ENCODE data around the gene RAD21L1.
"Not testable (repeated sequence)": the region's sequence is repeated elsewhere in the genome, so short reads cannot be mapped to it uniquely, and the experiment has no call there.

RAD21L1 gene

DNA sequence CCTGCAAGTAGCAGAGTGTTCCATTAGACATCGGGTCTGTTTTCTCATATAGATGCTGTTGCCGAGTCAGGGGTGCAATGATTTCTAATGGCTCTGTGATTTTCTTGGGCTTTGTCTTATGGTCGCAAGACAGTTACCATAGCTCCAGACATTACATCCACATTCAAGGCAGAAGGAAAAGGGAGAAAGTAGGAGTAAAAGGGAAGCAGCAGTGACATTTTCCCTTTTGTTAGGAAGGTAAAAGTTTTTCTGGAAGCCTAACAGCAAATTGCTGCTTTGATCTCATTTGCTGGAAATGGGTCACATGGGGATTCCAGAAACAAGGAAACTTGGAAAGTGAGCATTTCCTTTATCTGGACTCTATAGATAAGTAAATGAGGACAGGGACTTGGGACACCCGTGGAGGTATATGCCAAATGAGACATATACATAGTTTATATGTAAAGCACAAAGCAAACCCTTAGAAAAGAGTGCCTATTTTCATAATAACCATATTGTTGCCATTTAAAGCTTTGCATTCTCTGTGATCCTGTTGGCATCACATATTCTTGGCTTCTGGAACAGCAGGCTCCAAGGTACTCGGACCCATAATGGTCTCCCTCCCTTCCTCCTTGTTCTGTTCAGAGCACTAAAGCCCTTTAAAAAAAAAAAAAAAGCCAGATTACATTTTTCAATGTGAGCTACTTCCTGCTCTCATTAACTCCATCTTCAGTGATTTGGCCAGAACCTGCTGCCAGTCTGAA is 22.9 kb upstream of the RAD21L1 start, which contains the start of gene C20orf202:
C20orf202 (plus strand) TSS at position 693 of the 743 bp plus-strand sequence. CDS start 132 bp downstream, outside the sequence.
- no peak for DNase-seq

DNA sequence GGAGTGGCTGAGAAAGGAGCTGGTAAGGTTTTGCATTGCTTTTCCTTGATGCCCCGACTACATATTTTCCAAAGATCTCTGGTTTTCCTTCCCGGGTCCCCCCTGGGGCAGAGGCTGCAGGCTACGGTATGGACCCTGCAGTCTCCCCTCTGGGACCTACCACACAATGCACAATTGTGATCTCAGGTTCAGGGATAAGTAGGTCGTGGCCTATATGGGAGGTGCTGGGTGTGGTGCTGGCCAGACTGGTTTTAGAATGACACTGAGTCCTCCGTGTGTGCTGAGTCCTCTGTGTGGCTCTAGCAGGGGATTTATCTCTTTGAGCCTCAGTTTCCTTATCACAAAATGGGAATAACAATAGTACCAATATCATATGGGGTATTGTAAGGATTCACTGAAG is 22.2 kb upstream of the RAD21L1 start:
- DNase-seq: no peak

DNA sequence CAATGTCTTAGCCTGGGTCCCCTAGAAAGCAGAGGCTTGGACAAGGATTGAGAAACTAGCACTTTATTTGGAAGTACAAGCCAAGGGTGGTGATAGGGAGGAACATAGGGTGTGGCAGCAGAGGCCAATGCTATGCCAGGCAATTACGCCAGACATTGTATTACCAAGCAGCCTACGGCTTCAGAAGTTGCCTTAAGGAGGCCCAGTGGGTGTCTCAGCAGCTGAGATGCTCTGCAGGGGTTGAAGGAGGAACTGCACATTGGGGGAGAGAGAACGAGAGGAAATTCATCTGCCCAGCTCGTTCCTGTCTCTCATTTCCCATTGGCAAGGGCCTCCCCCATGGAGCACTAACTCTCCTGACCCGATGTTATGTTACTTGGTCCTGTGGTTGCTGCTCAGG is 21.7 kb upstream of the RAD21L1 start:
- DNase-seq: no peak

DNA sequence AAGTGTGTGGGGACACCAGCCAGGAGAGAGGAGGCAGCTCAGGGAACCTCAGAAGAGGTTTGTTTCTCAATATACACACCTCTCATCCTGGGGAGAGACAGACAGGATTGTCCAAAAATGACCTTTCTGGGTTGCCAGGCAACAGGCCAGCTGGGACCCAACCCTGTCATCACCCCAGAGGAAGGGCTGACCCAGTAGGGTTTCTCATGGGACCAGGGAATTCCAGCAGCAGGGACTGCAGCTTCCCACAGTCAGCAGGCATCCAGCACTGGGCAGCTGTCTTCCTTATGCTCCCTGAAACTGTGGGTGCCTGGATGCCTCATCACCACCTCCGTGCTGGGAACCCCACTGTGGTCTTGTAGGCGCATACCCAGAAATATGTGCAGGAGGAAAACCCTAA is 21.3 kb upstream of the RAD21L1 start:
- DNase-seq: no peak

DNA sequence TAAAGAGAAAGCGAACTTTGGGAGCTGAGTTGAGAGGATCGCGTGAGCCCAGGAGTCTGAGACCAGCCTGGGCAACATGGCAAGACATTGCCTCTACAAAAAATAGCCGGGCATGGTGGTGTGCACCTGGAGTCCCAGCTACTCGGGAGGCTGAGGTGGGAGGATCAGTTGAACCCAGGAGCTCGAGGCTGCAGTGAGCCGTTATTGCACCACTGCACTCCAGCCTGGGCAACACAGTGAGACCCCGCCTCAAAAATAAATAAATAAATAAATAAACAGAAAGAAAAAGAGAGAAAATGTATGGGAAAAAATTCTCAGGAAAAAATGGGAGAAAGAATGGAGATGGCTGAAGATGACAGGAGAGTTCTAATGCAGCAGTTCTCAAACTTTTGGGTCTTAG is 20.0 kb upstream of the RAD21L1 start:
- no peak for DNase-seq

DNA sequence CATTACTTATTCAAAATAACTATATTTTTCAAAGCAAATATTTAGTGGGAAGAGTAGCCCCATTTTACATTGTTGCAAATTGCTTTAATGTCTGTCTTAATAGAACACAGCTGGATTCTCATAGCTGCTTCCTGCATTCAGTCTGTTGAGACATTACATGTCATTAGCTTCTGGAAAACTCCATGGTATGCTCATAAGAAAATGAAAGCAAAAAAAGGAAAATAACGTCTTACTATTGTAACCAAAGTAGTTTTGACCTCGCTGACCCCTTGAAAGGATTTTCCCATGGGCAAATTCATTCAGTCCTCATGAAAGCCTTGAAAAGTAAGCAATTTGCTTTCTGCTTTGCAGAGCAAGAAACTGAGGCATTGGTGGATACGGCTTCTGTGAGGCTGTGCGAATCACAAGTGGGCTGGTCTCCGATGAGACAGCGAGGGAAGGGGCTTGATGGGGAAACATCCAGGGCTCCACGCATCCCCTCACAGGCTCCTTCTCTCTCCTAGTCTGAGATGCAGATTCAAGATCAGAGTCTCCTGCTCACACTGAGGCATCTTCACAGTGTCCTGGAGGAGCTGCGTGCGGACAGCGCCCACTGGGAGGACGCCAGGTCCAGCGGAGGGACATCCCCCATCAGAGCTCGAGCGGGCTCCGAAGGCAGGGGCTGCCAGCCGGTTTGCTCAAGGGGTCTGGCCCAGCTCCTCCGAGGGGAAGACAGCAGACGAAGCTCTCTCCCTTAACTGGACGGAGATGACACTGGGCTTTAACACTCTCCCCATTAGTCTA is 19.3 kb upstream of the RAD21L1 start:
- DNase-seq: no peak

DNA sequence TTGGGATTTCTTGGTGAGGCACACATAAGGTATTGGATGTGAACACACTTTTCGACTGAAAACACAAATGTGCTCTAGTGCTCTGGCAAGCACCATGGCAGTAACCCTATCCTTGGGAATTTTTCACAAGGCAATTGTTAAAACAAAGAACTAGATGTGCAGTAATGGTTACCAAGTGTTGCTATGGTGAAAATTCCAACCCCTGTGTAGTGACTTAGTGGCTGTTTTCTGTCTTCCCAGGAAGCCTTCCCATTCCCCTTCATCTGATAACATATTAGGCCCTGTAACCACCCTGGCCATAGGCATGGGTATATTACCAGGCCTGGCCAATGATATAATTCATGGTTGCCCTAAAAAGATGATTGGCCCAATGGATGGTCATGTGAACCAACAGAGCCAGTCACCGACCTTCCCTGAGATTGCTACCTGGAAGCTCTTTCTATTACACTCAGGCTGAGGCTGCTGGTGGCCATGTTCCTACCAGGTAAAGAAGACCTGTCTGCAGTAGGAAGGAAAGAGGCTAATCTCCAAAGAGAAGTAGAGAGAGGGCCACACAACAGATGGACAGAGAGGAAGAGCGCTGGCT is 18.5 kb upstream of the RAD21L1 start:
- DNase-seq: no peak

DNA sequence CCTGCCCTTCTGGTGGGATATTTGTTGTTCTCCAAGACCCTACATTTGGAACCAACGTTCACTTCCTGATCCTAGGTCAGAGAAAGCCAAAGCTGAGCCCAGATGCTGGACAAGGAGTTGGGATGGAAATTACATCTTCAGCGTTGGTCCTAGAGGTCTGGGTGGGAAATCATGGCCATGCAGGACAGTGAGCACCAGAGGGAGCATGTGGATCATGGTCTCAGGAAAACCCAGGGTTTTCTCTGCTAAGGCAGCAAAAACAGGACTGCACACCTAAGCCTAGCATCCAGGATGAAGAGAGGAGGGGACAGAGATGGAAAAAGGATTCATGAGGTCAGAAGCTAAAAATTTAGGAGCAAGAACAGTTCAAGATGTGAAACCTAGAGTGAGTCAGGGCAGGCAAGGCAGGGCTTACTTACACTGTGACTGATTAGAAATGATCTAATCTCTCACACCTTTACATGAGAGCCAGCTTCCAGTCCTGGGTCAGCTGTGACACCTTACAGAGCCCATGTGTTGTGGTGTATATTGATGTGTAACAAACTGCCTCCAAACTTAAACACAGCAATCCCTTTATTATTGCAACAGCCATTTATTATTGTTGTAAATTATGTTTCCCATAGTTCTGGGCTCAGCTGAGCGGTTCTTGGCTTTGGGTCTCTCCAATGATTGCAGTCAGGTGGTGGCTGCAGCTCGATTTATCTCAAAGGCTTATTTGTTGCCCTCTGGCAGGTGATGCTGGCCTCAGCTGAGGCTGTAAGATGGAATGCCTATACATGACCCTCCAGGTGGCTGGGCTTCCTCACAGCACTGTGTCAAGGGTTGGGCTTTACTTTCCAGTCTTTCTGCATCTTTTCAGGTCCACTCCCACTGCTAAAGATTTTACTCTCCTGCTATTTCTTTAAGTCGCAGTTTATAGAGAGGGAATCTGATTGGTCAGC is 16.1 kb upstream of the RAD21L1 start:
- DNase-seq: no peak

DNA sequence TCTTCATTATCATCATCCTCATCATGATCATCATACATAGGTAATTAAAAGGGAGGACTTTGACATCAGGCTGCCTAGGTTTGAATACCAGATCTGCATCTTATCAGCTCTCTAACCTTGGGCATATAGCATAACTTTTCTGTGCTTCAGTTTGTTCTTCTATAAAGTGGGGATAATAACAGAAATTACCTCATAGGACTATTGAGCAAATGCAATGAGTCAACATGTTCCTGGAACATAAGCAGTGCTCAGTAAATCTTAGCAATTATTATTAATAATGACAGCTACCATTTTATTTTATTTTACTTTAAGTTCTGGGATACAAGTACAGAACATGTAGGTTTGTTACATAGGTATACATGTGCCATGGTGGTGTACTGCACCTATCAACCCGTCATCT is 15.3 kb upstream of the RAD21L1 start:
- DNase-seq: no peak

DNA sequence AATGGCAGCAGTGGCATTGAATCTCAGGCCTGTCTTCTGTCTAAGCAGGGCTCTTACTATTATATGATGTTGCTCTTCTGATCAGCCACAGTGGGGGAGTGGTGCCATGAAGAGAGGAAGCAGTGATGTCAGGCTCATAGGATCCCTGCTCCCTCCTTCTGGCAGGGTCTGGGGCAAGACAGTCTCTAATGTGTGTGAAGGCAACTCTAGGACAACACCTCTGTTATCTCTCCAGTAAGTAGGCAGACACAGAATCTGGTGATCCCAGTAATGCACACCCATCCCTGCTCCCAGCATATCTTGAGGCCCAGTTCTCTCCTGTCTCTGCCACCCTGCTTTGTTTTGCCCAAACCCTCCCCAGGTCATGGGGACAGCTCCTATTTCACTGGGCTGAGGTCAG is 13.8 kb upstream of the RAD21L1 start:
- DNase-seq: no peak

DNA sequence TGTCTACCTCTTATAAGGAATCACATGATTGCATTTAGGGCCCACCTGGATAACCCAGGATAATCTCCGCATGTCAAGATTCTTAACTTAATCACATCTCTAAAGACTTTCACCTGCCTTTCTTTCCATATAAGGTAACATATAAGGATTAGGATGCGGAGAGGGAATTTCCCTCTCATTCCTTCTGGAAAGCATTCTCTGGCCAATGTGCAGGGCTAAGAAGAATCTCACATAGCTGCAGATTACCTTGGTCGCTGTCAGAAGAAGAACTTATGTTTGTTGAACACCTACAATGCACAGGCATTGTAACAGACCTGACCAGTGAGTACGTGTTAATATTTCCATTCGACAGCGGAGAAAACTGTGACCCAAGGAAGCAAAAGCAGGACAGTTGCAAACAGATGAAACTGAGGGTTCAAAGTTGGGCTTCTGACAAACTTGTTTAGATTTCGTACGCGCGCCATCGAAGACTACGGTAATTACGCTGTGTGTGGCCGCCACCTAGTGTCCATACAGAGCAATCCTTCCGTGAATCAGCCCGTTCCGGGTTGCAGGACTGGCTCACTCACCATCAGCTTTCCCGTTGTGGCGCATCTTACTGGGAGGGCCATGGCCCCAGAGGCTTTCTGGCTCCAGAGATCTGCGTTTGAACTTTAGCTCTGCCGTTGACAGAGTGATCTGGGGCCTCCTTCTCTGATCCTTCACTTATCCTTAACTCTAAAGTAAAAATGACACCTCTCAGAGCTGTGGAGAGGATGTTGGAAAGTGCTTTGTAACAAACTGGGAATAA is 13.0 kb upstream of the RAD21L1 start:
- DNase-seq: peak; percentile 82

DNA sequence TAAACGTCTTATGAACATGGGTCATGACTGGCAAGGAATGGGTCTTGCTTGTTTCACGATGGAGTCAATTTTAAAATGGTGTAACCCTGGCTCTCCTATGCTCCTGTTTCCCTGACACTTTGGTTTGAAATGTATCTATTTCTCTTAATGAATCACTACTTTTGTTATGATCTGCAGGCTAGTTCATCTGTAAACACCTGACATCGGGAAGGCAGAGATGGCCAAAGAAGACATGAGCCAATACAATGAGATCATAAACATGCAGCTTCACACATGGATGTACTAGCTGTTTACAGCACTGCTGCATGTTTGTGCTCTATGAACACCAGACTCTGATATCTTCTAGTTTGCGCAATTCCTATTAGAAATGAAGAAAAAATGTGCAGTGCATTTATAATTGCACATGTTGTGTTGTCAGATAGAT is 11.0 kb upstream of the RAD21L1 start:
- no peak for DNase-seq

DNA sequence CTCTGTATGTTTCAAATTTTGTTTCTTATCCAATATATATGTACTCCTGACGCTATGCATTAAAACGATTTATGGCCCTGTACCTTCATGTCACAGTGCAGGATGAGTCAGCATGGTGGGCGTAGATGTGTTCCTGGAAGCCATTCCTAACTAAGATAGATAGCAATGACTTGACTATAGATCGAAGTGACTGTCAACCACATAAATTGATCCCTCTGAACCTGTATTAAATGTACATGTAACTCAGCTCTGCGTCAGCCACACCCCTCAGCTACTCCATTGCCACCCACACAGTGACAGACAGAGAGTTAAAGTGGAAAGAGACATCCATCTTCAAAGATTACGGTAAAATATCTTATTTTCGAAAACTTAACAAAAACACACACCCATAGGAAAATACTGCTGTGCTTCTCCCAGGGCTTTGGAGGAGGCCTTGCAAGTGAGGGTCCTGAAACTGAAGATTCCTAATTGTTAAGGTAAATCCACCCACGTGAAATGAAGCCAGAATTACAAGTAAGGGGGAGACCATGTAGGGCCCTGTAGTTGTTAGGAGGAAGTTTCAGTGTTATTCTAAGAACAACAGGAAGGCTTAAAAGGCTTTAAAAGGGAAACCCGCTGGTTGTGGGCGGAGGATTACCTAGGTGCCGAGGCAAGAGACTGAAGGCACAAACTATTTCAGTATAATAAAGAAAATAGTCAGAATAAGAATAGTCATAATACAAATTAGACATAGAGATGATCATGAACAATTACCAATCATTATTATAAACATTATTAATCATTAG is 10.3 kb upstream of the RAD21L1 start:
- DNase-seq: peak; percentile 69

DNA sequence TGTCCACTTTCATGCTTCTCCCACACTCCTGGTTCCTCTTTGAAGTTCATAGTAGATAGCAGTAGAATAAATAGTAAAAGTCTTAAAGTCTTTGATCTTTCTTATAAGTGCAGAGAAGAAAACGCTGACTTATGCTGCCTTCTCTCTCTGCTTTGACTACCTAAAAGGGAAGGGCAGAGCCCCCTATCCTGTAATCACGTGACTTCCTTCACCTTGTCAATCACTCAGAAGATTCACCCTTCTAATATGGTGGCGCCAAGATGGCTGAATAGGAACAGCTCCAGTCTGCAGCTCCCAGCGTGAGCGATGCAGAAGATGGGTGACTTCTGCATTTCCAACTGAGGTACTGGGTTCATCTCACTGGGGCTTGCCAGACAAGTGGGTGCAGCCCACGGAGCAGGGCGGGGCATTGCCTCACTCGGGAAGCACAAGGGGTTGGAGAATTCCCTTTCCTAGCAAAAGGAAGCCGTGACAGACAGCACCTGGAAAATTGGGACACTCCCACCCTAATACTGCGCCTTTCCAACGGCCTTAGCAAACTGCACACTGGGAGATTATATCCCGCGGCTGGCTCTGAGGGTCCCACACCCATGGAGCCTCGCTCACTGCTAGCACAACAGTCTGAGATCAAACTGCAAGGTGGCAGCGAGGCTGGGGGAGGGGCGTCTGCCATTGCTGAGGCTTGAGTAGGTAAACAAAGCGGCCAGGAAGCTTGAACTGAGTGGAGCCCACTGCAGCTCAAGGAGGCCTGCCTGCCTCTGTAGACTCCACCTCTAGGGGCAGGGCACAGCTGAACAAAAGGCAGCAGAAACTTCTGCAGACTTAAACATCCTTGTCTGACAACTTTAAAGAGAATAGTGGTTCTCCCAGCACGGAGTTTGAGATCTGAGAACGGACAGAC is 9.1 kb upstream of the RAD21L1 start:
- DNase-seq: not testable (repeated sequence)

DNA sequence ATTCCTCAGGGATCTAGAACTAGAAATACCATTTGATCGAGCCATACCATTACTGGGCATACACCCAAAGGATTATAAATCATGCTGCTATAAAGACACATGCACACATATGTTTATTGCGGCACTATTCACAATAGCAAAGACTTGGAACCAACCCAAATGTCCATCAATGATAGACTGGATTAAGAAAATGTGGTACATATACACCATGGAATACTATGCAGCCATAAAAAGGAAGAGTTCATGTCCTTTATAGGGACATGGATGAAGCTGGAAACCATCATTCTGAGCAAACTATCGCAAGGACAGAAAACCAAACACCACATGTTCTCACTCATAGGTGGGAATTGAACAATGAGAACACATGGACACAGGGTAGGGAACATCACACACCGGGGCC is 3.1 kb upstream of the RAD21L1 start:
- not testable (repeated sequence) for DNase-seq

DNA sequence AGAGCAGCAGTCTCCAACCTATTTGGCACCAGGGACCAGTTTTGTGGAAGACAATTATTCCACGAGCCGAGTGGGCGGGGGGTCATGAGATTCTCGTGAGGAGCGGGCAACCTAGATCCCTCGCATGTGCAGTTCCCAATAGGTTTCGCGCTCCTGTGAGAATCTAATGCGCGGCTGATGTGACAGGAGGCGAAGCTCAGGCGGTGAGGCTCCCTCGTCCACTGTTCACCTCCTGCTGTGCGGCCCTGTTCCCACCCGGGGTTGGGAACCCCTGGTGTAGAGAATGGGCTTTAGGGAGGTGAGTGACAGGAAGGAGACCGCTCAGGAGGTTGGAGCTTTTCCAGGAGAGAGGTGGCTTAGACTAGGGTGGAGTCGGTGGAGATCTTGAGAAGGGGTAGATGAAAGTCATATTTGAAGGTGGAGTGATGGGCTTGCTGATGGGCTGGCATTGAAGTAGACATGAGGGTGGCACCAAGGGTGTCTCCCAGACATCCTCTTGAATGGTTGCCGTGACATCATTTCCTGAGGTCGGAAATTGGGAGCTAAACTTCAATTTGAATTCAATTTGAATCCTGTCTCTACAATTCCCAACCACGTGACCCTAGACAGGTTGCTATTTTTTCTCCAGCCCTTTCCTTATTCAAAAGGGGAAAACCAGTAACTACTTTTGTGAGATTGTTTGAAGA is 1.5 kb upstream of the RAD21L1 start:
- DNase-seq: no peak

DNA sequence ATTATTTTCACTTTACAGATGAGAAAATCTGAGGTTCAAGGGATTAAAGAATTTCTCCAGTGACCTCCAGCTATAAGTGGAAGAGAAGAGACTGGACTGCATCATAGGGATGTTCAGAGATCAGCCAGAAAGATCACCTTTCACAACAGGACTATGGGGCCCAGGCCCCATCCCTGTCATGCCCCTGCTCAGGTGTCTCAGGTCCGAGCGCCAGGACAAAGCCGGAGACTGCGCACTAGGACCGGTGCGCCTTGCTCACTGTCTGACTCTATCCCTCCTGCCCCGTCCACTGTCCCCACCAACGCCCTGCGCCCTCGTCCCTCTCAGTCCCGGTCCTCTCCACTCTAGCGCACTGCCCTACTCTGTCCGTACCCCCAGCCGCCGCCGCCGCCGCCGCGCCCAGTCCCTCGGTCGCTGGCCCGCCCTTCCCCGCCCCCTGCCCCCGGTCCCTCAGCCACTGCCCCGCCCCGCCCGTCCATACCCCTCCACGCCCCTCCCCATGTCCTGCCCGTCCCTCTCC is 521 bp upstream of the RAD21L1 start:
- DNase-seq: no peak

DNA sequence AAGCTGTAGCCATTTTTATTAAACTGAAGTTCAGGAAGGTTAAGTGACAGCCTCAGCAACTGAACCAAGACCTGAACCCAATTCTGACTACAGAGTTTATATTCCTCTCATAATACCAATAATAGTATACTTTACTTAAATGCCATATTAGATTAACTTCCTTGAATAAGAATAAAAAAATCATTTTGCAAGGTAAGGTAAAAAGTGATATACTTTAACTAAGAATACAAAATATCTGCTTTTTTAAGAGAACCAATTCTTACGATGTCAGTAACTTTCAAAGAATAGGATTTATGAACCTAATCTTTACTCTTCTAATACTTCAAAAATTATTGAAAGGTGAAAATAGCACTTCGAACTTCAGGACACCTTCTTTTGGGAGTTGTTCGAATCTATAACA is 3.7 kb downstream of the RAD21L1 start:
- no peak for DNase-seq

Data from activated CD8-positive, alpha-beta memory T cell treated with anti-CD3 and anti-CD28 coated beads, Interleukin-2, amount 50 U/mL, for 48 hours (primary cell).